Measurements from ENCODE around the gene ITPKA.

Gene ITPKA

DNA sequence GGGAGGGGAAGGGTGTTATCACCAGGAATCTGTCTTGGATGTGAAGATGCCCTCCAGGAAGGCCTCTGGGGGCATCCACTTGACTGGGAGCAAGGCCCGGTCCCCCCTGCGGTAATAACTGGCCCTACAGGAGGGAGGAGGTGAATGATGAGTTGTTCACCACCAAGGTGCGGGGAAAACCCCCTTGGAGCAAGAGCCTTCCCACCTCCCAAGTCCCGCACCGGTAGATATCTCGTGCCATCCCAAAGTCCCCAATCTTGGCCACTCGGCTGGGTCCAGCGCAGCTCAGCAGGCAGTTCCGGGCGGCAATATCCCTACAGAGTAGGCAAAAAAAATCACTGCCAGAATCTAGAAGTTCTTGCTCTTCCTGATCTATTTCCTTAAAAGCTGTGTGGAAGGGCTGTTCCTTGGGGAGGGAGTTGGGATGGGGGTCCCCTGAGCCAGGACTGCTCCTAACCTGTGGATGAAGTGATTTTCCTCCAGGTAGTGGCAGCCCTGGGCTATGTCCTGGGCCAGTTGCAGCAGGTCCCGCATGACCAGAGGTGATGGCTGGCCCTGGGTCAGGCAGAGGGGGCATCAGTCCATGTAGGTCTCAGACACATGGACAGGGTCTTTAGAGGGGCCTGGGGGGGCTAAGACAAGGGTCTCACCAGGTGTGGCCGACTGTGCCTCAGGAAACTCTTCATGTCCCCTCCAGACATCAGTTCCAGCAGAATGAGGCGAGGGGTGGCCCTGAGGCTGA, 11.2 kb downstream of the ITPKA start:
- in situ Hi-C loops (cut with HindIII; ENCODE audit: low pct_ligation_motif_present, low pct_unique_long_range_greater_than_20kb, low sequenced_read_pairs) = no loop called here
- no peak for DNase-seq

- in situ Hi-C loops (cut with HindIII; ENCODE audit: low pct_ligation_motif_present, low pct_unique_long_range_greater_than_20kb, low sequenced_read_pairs) = no loop called here
Observed at GRCh38 chr15:41505776-41506175, 12.1 kb downstream of the ITPKA start.

DNA sequence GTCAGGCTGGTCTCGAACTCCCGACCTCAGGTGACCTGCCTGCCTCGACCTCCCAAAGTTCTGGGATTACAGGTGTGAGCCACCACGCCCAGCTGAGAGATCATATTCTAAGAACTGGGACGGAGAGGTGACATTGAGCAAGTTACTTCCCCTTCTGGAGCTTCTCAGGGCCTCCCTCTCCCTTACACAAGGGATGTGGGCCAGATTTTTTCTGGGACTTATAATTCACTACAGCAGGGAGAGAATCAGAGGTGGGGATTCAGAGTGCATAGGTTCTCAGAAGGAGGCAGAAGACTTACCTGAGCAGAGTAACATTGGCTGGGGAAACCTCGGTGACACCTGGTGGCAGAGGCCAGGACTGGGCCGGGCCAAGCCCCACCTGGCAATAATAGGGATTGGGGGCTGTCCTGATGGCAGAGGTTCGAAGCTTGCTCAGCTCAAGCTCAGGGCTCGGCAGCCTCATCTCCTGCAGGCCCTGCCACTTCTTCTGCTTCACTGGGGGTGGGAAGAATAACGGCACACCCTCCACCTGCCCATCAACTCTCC, 13.2 kb downstream of the ITPKA start:
- DNase-seq = no peak
- in situ Hi-C loops (cut with HindIII; ENCODE audit: low pct_ligation_motif_present, low pct_unique_long_range_greater_than_20kb, low sequenced_read_pairs) = no loop called here

More at GRCh38 chr15:41505776-41506175, 12.1 kb downstream of the ITPKA start:
- no peak for DNase-seq

DNA sequence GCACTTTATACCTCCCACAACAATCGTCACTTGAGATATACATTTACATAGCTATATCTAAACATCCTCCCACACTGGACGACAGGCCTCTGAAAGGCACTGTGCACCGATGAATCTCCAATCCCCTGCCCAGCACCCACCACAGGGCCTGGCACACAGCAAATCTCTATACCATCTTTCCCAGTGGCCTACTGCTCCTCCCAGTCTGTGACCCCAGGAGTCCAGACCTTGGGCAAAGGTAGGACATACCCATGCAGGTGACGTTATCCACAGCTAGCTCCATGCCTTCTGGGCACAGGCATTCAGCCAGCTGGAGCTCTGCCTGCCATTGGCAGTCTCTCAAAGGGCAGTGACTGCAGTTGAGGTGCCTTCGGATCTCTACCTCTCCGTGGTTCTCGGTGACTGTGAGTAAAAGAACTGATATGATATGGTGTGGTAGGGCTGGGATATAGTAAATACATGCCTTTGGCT, 14.2 kb downstream of the ITPKA start:
- DNase-seq = no peak
- in situ Hi-C loops (cut with HindIII; ENCODE audit: low pct_ligation_motif_present, low pct_unique_long_range_greater_than_20kb, low sequenced_read_pairs) = no loop called here

GRCh38 chr15:41510728-41511127, 17.1 kb downstream of the ITPKA start:
- no peak for DNase-seq
- in situ Hi-C loops (cut with HindIII; ENCODE audit: low pct_ligation_motif_present, low pct_unique_long_range_greater_than_20kb, low sequenced_read_pairs) = no loop called here

GRCh38 chr15:41511331-41511898, 17.7 kb downstream of the ITPKA start:
- in situ Hi-C loops (cut with HindIII; ENCODE audit: low pct_ligation_motif_present, low pct_unique_long_range_greater_than_20kb, low sequenced_read_pairs) = no loop called here
- no peak for DNase-seq

DNA sequence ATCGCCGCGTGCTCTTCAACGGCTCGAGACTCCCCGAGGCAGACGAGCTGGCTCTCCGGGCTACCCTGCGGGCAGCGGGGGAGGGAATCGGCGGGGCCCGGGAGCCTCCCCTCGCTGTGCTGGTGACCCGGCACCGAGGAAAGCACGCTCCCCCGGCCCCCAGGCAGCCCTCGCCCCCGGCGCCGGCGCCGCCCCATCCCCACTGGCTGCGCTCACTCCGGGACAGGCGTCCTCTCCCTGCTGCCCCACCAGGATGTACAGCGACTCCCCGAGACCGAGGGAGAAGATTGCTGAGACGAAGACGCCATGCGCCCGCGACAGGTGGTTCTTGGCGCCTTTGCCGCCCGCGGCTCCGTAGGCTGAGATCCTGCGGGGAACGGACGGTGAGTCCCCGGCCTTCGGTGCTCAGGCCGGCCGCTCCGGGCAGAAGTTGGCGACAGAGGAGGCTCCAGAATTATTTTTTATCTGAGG, 18.3 kb downstream of the ITPKA start:
- DNase-seq = no peak
- in situ Hi-C loops (cut with HindIII; ENCODE audit: low pct_ligation_motif_present, low pct_unique_long_range_greater_than_20kb, low sequenced_read_pairs) = no loop called here

GRCh38 chr15:41512512-41512939, 18.9 kb downstream of the ITPKA start:
- DNase-seq = no peak
- in situ Hi-C loops (cut with HindIII; ENCODE audit: low pct_ligation_motif_present, low pct_unique_long_range_greater_than_20kb, low sequenced_read_pairs) = no loop called here

DNA sequence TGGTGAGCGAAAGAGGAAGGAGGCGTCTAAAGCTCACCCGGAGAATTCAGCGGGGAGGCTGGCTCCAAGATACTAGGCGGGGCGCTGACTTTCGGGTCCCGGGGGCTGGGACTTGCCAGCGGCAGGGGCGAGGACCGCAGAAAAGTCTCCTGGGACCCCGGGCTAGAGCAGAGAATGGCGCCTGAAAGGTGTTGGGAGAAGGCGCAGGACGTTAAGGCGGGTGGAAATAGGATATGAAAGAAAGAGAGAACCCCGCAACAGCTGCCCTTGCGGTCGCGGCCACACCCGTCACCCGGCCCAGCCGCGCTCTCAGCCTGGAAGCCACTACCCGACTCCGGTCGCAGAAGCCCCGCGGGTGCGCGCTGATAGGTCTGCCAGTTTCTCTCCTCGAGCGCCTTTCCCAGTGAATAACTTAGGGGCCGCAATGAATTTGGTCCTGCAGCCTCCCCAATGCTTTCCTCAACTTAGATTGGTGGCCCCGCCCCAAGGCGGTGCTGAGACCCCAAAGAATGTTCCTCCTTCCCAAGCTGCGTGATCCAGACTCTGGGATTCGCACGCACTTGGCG, 19.3 kb downstream of the ITPKA start:
- no peak for DNase-seq
- in situ Hi-C loops (cut with HindIII; ENCODE audit: low pct_ligation_motif_present, low pct_unique_long_range_greater_than_20kb, low sequenced_read_pairs) = no loop called here

DNA sequence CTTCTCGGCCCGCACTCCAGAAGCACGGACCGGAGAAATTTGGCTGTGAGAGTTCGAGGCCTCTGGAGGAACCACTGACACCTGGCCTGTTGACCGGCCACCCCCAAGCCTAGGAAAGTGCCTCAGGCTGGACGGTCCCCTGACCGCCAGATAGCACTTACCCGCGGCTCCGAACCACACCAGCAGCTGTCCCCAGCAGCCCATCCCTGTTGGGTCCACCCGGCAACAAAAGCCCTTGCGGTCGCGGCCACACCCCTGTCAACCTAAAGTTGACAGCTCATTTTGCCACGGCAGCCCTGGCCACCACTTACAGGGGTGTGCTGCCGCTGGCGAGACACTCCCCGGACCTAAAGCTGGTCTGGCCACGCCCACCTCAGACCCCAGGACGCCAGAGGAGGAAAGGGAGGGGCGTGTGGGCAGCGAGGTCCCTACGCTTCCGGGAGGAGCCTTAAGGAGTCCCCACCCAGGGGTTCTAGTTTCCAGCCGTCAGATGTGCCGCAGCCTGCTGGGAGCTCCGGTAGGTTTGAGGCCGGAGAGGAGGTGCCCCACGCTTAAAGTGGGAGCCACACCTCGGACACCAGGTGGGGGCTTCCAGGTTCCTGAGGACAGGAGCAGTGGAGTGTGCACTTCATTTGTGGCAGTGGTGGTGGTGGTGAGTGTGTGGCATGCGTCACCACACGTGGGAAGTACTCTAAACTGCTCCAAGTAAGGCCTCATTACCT, 20.0 kb downstream of the ITPKA start, which contains the start of gene LTK:
Gene LTK (minus strand): TSS at position 322 of the 722 bp plus-strand sequence. CDS start 118 bp downstream, at position 204.
- no peak for DNase-seq
- in situ Hi-C loops (cut with HindIII; ENCODE audit: low pct_ligation_motif_present, low pct_unique_long_range_greater_than_20kb, low sequenced_read_pairs) = no loop called here

DNA sequence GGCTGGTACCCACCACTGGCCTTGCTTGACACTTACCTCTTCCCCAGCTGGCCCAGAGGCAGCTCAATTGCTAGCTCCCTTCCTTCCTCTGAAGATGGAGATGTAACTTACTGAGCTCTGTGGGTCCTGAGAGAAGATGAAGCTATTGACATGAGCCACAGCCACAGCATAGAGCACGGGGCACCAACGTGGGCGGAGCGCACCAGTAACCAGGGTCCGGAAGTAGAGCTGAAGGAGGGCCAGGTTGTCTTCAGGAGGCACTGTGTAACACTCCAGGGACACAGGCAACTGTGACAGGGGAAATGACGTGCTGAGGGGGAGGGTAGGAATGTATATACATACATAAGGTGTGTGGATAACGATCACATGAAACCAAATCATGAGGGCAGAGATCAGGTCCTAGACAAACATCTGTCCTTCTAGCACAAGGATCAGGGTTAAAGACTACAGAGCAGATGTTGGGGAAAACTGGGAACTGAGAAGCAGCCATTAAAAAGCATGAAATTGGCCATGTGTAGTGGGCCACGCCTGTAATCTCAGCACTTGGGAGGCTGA, 24.3 kb downstream of the ITPKA start:
- DNase-seq = no peak
- in situ Hi-C loops (cut with HindIII; ENCODE audit: low pct_ligation_motif_present, low pct_unique_long_range_greater_than_20kb, low sequenced_read_pairs) = no loop called here

GRCh38 chr15:41520636-41521035, 27.0 kb downstream of the ITPKA start:
- no peak for DNase-seq
- in situ Hi-C loops (cut with HindIII; ENCODE audit: low pct_ligation_motif_present, low pct_unique_long_range_greater_than_20kb, low sequenced_read_pairs) = no loop called here

- in situ Hi-C loops (cut with HindIII; ENCODE audit: low pct_ligation_motif_present, low pct_unique_long_range_greater_than_20kb, low sequenced_read_pairs) = no loop called here
Observed at GRCh38 chr15:41521614-41522013, 27.9 kb downstream of the ITPKA start.

GRCh38 chr15:41523097-41523496, 29.4 kb downstream of the ITPKA start:
- DNase-seq = no peak
- in situ Hi-C loops (cut with HindIII; ENCODE audit: low pct_ligation_motif_present, low pct_unique_long_range_greater_than_20kb, low sequenced_read_pairs) = no loop called here

More at GRCh38 chr15:41521614-41522013, 27.9 kb downstream of the ITPKA start:
- DNase-seq = no peak

GRCh38 chr15:41530363-41530956, 36.8 kb downstream of the ITPKA start:
- in situ Hi-C loops (cut with HindIII; ENCODE audit: low pct_ligation_motif_present, low pct_unique_long_range_greater_than_20kb, low sequenced_read_pairs) = no loop called here
- no peak for DNase-seq

- in situ Hi-C loops (cut with HindIII; ENCODE audit: low pct_ligation_motif_present, low pct_unique_long_range_greater_than_20kb, low sequenced_read_pairs) = no loop called here
Observed at GRCh38 chr15:41535544-41535943, 41.9 kb downstream of the ITPKA start.

DNA sequence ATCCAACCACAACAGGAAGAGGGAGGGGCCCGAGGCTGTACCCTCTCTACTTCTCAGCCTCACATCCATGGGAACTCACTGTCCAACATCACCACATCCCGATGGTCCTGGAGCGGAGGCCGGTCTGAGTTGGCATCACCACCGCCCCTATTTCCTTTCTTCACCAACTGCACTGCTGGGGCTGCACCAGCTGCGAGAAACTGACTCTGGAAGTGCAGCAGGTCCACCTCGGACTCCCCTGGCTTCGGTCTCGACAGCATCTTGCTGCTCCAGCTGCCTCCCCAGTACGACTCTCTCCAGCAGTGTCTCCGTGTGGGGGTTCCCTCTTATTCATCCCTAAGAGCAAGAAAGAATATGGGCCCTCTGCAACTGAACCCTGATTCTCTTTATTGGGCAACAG, 43.2 kb downstream of the ITPKA start:
- in situ Hi-C loops (cut with HindIII; ENCODE audit: low pct_ligation_motif_present, low pct_unique_long_range_greater_than_20kb, low sequenced_read_pairs) = no loop called here
- no peak for DNase-seq

More at GRCh38 chr15:41535544-41535943, 41.9 kb downstream of the ITPKA start:
- no peak for DNase-seq

GRCh38 chr15:41543521-41543870, 49.8 kb downstream of the ITPKA start:
- DNase-seq = no peak
- in situ Hi-C loops (cut with HindIII; ENCODE audit: low pct_ligation_motif_present, low pct_unique_long_range_greater_than_20kb, low sequenced_read_pairs) = no loop called here

Measured in ACHN (cell line).